ENCODE measurements around the gene SLC4A1. TPM values are rescaled to one million over a fixed set of nuclear protein-coding genes. Genes with fewer than 3 reads are reported as not detected.

Gene SLC4A1
- total and polyA plus RNA-seq, 4 donors = 0.14 to 1,478 TPM; not detected in 2

DNA sequence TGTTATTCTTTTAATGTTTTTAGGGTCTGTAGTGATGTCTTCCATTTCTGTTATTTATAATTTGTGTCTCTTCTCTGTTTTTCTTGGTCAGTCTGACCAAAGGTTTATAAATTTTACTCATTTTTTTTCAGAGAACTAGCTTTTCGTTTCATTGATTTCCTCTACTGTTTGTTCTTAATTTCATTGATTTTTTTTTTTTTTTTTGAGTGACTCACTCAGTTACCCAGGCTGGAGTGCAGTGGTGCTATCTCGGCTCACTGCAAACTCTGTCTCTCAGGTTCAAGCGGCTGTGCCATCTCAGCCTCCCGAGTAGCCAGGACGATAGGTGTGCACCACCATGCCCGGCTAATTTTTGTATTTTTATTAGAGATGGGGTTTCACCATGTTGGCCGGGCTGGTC is 35.9 kb downstream of the SLC4A1 start:
- Histone ChIP-seq H3K27me3 (ENCODE audit: control insufficient read depth in 4 of 4, insufficient read depth in 4 of 4, low read length in 3 of 4) (no peaks in the 10 kb centered on the region), H3K4me1 (ENCODE audit: control insufficient read depth in 4 of 4, insufficient read depth in 4 of 4, low read length in 3 of 4) (peaks cover 0 to 3% (median 0%) of the 10 kb centered on the region in 4 donors), H3K9me3 (ENCODE audit: control insufficient read depth in 4 of 4, low read length in 3 of 4) (no peaks in the 10 kb centered on the region), H3K36me3 (ENCODE audit: control insufficient read depth in 4 of 4, insufficient read depth in 3 of 4, low read depth in 1 of 4, low read length in 3 of 4) (no peaks in the 10 kb centered on the region), H3K4me3 (ENCODE audit: low read depth in 1 of 3, low read length in 3 of 3) (no peak overlapping the region), H3K9ac (ENCODE audit: low read depth in 1 of 2, low read length in 2 of 2) (no peak overlapping the region), H3K27ac (ENCODE audit: low read depth in 1 of 2, low read length in 2 of 2) (no peak overlapping the region)
- 64% methylated on average over 7 of the region's 7 CpGs for WGBS
- DNase-seq (ENCODE audit: low spot score) = no peak
- TF ChIP-seq YY1 (IDR thresholded peaks at IDR 0.05) (no peak), RAD21 (IDR thresholded peaks at IDR 0.05) (no peak), FOXA1 (IDR thresholded peaks at IDR 0.05) (no peak), HNF4G (IDR thresholded peaks at IDR 0.05) (no peak), JUND (IDR thresholded peaks at IDR 0.05) (no peak), REST (IDR thresholded peaks at IDR 0.05) (no peak), SP1 (IDR thresholded peaks at IDR 0.05) (no peak), GABPA (IDR thresholded peaks at IDR 0.05 in 1 of 2, conservative IDR thresholded peaks at IDR 0.05 in 1 of 2) (no peak), FOXA2 (IDR thresholded peaks at IDR 0.05) (no peak), TAF1 (conservative IDR thresholded peaks at IDR 0.05) (no peak), HNF4A (conservative IDR thresholded peaks at IDR 0.05) (no peak), EGR1 (IDR thresholded peaks at IDR 0.05; ENCODE audit: low read depth in 2 of 2) (no peak), RXRA (IDR thresholded peaks at IDR 0.05) (no peak), NR2F2 (IDR thresholded peaks at IDR 0.05) (no peak)
- TF ChIP-seq, protein P1, sequence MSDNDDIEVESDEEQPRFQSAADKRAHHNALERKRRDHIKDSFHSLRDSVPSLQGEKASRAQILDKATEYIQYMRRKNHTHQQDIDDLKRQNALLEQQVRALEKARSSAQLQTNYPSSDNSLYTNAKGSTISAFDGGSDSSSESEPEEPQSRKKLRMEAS (IDR thresholded peaks at IDR 0.05) = no peak
- TF ChIP-seq, protein P2, sequence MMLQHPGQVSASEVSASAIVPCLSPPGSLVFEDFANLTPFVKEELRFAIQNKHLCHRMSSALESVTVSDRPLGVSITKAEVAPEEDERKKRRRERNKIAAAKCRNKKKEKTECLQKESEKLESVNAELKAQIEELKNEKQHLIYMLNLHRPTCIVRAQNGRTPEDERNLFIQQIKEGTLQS (IDR thresholded peaks at IDR 0.05) = no peak
- TF ChIP-seq, protein P3, sequence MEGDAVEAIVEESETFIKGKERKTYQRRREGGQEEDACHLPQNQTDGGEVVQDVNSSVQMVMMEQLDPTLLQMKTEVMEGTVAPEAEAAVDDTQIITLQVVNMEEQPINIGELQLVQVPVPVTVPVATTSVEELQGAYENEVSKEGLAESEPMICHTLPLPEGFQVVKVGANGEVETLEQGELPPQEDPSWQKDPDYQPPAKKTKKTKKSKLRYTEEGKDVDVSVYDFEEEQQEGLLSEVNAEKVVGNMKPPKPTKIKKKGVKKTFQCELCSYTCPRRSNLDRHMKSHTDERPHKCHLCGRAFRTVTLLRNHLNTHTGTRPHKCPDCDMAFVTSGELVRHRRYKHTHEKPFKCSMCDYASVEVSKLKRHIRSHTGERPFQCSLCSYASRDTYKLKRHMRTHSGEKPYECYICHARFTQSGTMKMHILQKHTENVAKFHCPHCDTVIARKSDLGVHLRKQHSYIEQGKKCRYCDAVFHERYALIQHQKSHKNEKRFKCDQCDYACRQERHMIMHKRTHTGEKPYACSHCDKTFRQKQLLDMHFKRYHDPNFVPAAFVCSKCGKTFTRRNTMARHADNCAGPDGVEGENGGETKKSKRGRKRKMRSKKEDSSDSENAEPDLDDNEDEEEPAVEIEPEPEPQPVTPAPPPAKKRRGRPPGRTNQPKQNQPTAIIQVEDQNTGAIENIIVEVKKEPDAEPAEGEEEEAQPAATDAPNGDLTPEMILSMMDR (IDR thresholded peaks at IDR 0.05; ENCODE audit: low read depth, low read length, missing input control) = no peak
- TF ChIP-seq, protein P4, sequence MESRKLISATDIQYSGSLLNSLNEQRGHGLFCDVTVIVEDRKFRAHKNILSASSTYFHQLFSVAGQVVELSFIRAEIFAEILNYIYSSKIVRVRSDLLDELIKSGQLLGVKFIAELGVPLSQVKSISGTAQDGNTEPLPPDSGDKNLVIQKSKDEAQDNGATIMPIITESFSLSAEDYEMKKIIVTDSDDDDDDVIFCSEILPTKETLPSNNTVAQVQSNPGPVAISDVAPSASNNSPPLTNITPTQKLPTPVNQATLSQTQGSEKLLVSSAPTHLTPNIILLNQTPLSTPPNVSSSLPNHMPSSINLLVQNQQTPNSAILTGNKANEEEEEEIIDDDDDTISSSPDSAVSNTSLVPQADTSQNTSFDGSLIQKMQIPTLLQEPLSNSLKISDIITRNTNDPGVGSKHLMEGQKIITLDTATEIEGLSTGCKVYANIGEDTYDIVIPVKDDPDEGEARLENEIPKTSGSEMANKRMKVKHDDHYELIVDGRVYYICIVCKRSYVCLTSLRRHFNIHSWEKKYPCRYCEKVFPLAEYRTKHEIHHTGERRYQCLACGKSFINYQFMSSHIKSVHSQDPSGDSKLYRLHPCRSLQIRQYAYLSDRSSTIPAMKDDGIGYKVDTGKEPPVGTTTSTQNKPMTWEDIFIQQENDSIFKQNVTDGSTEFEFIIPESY (IDR thresholded peaks at IDR 0.05) = no peak

Data from liver (tissue), 9 donors.